GM23338 (cell line): ENCODE results near the gene RAB20. TPM values are rescaled to one million over a fixed set of nuclear protein-coding genes. Genes with fewer than 3 reads are reported as not detected.

Experiments
- ATAC-seq: fragments of 200-7000 bp; cut with Tn5 transposase; 3 replicates; pipeline ENCODE4 v1.9.1; 2020
- DNase-seq: peaks from one replicate; pipeline ENCODE4 v3.0.0-alpha.2; 2015; ENCODE audit warnings: low spot score
- H2AFZ ChIP-seq: fragments of 200-600 bp; sonication (generic); 2 replicates; pipeline ENCODE4 v1.8.0; 2016; ENCODE audit warnings: antibody characterized with exemption, mild to moderate bottlenecking, moderate library complexity
- H3F3A ChIP-seq: fragments of 200-600 bp; sonication (generic); replicated peaks from 2 replicates; pipeline ENCODE4 v1.8.0; 2017; ENCODE audit warnings: antibody characterized with exemption, mixed run types, low read depth
- H3K27ac ChIP-seq: fragments of 200-600 bp; sonication (generic); 2 replicates; pipeline ENCODE4 v1.6.1; 2016; ENCODE audit warnings: low read depth
- H3K27me3 ChIP-seq: fragments of 200-600 bp; sonication (generic); 2 replicates; pipeline ENCODE4 v1.8.0; 2016; ENCODE audit warnings: mild to moderate bottlenecking, mixed run types, moderate library complexity; ENCODE audit not compliant: insufficient read depth
- H3K36me3 ChIP-seq: fragments of 200-600 bp; sonication (generic); 2 replicates; pipeline ENCODE4 v1.8.0; 2016; ENCODE audit warnings: mild to moderate bottlenecking; ENCODE audit not compliant: insufficient read depth
- H3K4me1 ChIP-seq: fragments of 200-600 bp; sonication (generic); 2 replicates; pipeline ENCODE4 v1.8.0; 2016; ENCODE audit warnings: mild to moderate bottlenecking, moderate library complexity; ENCODE audit not compliant: insufficient read depth
- H3K4me2 ChIP-seq: fragments of 200-600 bp; sonication (generic); 2 replicates; pipeline ENCODE4 v1.7.1; 2017; ENCODE audit warnings: mixed run types
- H3K4me3 ChIP-seq: fragments of 200-600 bp; sonication (generic); 2 replicates; pipeline ENCODE4 v1.6.1; 2016; ENCODE audit warnings: mixed run types
- H3K79me2 ChIP-seq: fragments of 200-600 bp; sonication (generic); replicated peaks from 2 replicates; pipeline ENCODE4 v1.8.0; 2017; ENCODE audit warnings: mild to moderate bottlenecking; ENCODE audit not compliant: insufficient read depth
- H3K9me2 ChIP-seq: fragments of 200-600 bp; sonication (generic); 2 replicates; pipeline ENCODE4 v1.8.0; 2017; ENCODE audit not compliant: insufficient read depth
- H4K20me1 ChIP-seq: fragments of 200-600 bp; sonication (generic); replicated peaks from 2 replicates; pipeline ENCODE4 v1.8.0; 2017; ENCODE audit warnings: mild to moderate bottlenecking; ENCODE audit not compliant: insufficient read depth
- H3K27ac Mint-ChIP-seq: 2 replicates; pipeline ENCODE4 v1.8.0; 2020; ENCODE audit warnings: inconsistent platforms, mild to moderate bottlenecking, moderate library complexity, mixed read lengths
- H3K27me3 Mint-ChIP-seq: 3 replicates; pipeline ENCODE4 v1.8.0; 2022; ENCODE audit warnings: low read depth, mild to moderate bottlenecking, moderate library complexity, mixed read lengths, inconsistent platforms; ENCODE audit not compliant: insufficient read depth, poor library complexity
- H3K36me3 Mint-ChIP-seq: 3 replicates; pipeline ENCODE4 v1.8.0; 2021; ENCODE audit warnings: low read depth, mild to moderate bottlenecking, inconsistent platforms, moderate library complexity, mixed read lengths
- H3K4me1 Mint-ChIP-seq: 3 replicates; pipeline ENCODE4 v1.8.0; 2020; ENCODE audit warnings: mild to moderate bottlenecking, inconsistent platforms, mixed read lengths
- H3K4me3 Mint-ChIP-seq: 3 replicates; pipeline ENCODE4 v1.8.0; 2021; ENCODE audit warnings: moderate library complexity, mild to moderate bottlenecking, inconsistent platforms, mixed read lengths
- H3K9me3 Mint-ChIP-seq: 3 replicates; pipeline ENCODE4 v1.8.0; 2020; ENCODE audit warnings: moderate library complexity, mild to moderate bottlenecking, inconsistent platforms, mixed read lengths
- CREB1 ChIP-seq: fragments of 250-450 bp; sonication (Bioruptor Pico); IDR thresholded peaks from 2 replicates; pipeline ENCODE4 v1.5.0; 2020; ENCODE audit warnings: low read depth, mild to moderate bottlenecking, moderate library complexity
- CTCF ChIP-seq, 2 experiments: fragments of 200-600 bp in 1 of 2; sonication (generic) in 1 of 2; conservative IDR thresholded peaks; 2 replicates each; pipeline versions ENCODE4 v1.5.1 to v1.6.1; 2016 to 2017; ENCODE audit warnings: antibody characterized with exemption in 2 of 2, low read depth in 2 of 2, mild to moderate bottlenecking in 2 of 2, moderate library complexity in 1 of 2
- JUNB ChIP-seq: IDR thresholded peaks from one replicate; pipeline ENCODE4 v1.6.1; 2016; ENCODE audit warnings: antibody characterized with exemption; ENCODE audit not compliant: unreplicated experiment
- STAT1 ChIP-seq: IDR thresholded peaks from one replicate; pipeline ENCODE4 v1.6.1; 2016; ENCODE audit warnings: antibody characterized with exemption; ENCODE audit not compliant: unreplicated experiment
- ZNF114 ChIP-seq: fragments of 250-450 bp; sonication (Bioruptor Pico); IDR thresholded peaks from 2 replicates; pipeline ENCODE4 v1.5.0; 2020; ENCODE audit warnings: mild to moderate bottlenecking, moderate library complexity
- ZNF331 ChIP-seq: fragments of 250-450 bp; sonication (Bioruptor Pico); IDR thresholded peaks from 2 replicates; pipeline ENCODE4 v1.5.0; 2020; ENCODE audit warnings: low read depth, mild to moderate bottlenecking, moderate library complexity
- polyA plus RNA-seq: library from polyadenylated mRNA; unstranded; fragments of >200 nt; fragmentation: Nextera tagmentation; extraction: Ambion mirVana; gene quantifications from 2 replicates; pipeline ENCODE4 v1.2.1, GENCODE V29; 2016
- total RNA-seq: library from RNA; depleted of rRNA; stranded (reverse); fragments of >200 nt; shearing (Covaris generic); gene quantifications from 2 replicates; pipeline ENCODE4 v1.2.3, GENCODE V29; 2014
- TF ChIP-seq, protein P1 (sequence below): fragments of 250-450 bp; sonication (Bioruptor Pico); IDR thresholded peaks from 2 replicates; pipeline ENCODE4 v1.5.0; 2020; ENCODE audit warnings: mild to moderate bottlenecking, moderate library complexity

RAB20 gene
- total and polyA plus RNA-seq, 2 experiments from 2014 or later: 12.3 to 26.6 TPM

DNA sequence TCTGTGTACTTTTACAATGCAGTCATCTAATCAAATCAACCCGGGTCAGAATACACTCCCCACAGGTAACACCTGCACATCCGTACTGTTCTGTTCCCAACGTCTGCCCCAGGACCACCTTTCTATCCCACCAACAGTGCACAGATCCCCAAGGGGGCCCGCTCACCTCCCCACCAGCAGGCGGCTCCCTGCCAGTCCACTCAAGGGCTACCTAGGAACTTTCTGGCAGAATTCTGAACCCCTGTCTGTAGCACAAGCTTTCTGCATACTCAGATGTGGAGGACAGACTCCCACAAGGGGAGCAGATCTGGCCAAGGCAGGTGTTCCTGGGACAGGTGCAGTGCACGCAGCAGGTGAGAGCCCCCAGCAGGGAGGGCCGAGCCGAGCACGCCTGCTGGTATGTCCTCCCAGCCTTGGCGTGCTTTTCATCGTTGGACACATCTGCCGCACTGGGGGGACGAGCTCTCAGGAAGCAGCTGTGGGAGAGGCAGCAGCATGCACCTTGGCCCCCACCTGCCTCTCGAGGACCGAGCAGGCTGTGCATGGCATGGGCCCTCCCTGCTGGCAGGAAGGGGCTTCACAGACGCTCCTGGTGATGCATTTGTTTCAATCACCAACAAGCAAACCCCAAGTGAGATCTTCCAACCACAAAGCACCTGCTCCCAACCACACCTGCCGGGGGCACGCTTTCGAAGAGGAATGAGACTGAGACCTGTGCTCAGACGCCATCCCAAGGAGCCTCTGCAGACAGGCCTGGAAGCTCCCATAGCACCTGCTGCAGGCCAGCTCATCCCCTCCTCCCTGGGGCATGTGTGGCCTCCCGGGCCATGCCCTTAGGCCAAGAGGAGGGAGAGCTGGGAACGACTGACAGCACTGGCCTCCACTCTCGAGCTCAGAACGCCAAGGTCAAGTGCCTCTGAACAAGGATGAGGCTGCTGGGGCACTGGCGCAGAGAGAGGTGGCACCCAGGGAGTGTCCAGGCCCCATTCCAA, 35.9 kb downstream of the RAB20 start:
- no peaks in the 10 kb centered on the region for H3K36me3 ChIP-seq
- peaks cover 9% of the 10 kb centered on the region for H3K27me3 Mint-ChIP-seq
- ATAC-seq (peak; percentile 11; the same call in 2 of the 3 replicates), DNase-seq (no peak)
- no peak overlapping the region for H3K4me3 Mint-ChIP-seq
- peaks cover 21% of the 10 kb centered on the region; the same call in 1 of the 2 replicates for H3K4me1 ChIP-seq
- H3K4me2 ChIP-seq: no peak overlapping the region
- no peaks in the 10 kb centered on the region for H3K27me3 ChIP-seq
- no peak overlapping the region for H2AFZ ChIP-seq
- H3F3A ChIP-seq: no peaks in the 10 kb centered on the region
- H3K4me3 ChIP-seq: no peak overlapping the region
- H3K9me2 ChIP-seq: no peaks in the 10 kb centered on the region
- peaks cover 8% of the 10 kb centered on the region; the same call in 2 of the 3 replicates for H3K36me3 Mint-ChIP-seq
- peaks cover 42% of the 10 kb centered on the region for H3K4me1 Mint-ChIP-seq
- H3K9me3 Mint-ChIP-seq: peaks cover 3% of the 10 kb centered on the region; the same call in 1 of the 3 replicates
- H3K79me2 ChIP-seq: peaks cover 34% of the 10 kb centered on the region
- H3K27ac ChIP-seq: 0 out of 2 replicates have a peak overlapping the region, but pooled peaks have one; percentile 45
- no peak overlapping the region for H3K27ac Mint-ChIP-seq
- no peaks in the 10 kb centered on the region for H4K20me1 ChIP-seq
- peak in 1 of 2 experiments; percentile 23; a peak in 1 of 4 replicates for TF ChIP-seq CTCF (conservative IDR thresholded peaks at IDR 0.05; ENCODE audit: low read depth in 2 of 2)
- TF ChIP-seq ZNF331 (CRISPR knock-in tag): no peak

DNA sequence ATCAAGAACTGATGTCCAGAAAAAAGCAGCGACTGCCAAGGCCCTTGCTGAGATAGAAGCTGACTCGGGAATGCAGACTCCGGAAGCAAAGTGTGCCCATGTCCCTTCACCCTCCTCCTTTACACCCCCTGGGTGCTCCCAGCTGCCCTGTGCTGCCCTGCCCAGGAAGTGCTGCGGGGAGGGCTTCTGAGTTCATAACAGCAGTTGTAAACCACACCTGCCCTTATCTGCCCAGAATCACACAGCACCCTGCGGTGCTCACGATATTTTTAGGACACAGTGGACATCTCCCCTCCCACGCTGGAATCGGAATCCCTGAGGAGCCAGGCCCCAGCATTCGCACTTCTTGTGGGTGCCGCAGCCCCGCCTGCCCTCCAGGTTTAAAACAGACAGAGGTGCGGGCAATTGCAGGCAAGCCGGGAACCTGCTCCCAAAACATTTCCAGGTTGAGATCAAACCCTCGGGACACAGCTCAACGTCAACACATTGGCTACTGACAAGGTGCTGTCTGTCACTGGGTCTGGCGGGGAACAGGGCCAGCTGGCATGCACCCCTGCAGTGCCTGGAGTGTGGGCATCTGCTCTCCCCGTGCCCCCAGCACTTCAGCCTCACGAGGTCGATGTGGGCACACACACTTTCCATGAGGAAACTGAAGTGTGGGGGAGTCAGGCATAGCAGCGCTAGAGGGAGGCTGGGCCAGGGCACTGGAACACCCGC, 36.8 kb downstream of the RAB20 start:
- no peak overlapping the region for H3K27ac Mint-ChIP-seq
- no peaks in the 10 kb centered on the region for H3K27me3 ChIP-seq
- H3K4me3 Mint-ChIP-seq: no peak overlapping the region
- no peaks in the 10 kb centered on the region for H3K9me2 ChIP-seq
- H3K4me1 Mint-ChIP-seq: peaks cover 42% of the 10 kb centered on the region
- no peak overlapping the region for H3K4me3 ChIP-seq
- no peaks in the 10 kb centered on the region for H4K20me1 ChIP-seq
- H3K79me2 ChIP-seq: peaks cover 34% of the 10 kb centered on the region
- H3K9me3 Mint-ChIP-seq: peaks cover 3% of the 10 kb centered on the region; the same call in 1 of the 3 replicates
- H3K4me1 ChIP-seq: peaks cover 21% of the 10 kb centered on the region; the same call in 1 of the 2 replicates
- H3K36me3 ChIP-seq: no peaks in the 10 kb centered on the region
- H3K36me3 Mint-ChIP-seq: peaks cover 6% of the 10 kb centered on the region; the same call in 2 of the 3 replicates
- DNase-seq: no peak
- no peak overlapping the region for H3K4me2 ChIP-seq
- H2AFZ ChIP-seq: no peak overlapping the region
- H3K27me3 Mint-ChIP-seq: peaks cover 14% of the 10 kb centered on the region
- H3K27ac ChIP-seq: no peak overlapping the region
- no peaks in the 10 kb centered on the region for H3F3A ChIP-seq
- no peak for ATAC-seq
- TF ChIP-seq ZNF331 (CRISPR knock-in tag): no peak
- no peak for TF ChIP-seq CTCF (conservative IDR thresholded peaks at IDR 0.05; ENCODE audit: low read depth in 2 of 2)
- no peak for TF ChIP-seq STAT1
- TF ChIP-seq CREB1 (CRISPR knock-in tag): no peak
- TF ChIP-seq, protein P1, sequence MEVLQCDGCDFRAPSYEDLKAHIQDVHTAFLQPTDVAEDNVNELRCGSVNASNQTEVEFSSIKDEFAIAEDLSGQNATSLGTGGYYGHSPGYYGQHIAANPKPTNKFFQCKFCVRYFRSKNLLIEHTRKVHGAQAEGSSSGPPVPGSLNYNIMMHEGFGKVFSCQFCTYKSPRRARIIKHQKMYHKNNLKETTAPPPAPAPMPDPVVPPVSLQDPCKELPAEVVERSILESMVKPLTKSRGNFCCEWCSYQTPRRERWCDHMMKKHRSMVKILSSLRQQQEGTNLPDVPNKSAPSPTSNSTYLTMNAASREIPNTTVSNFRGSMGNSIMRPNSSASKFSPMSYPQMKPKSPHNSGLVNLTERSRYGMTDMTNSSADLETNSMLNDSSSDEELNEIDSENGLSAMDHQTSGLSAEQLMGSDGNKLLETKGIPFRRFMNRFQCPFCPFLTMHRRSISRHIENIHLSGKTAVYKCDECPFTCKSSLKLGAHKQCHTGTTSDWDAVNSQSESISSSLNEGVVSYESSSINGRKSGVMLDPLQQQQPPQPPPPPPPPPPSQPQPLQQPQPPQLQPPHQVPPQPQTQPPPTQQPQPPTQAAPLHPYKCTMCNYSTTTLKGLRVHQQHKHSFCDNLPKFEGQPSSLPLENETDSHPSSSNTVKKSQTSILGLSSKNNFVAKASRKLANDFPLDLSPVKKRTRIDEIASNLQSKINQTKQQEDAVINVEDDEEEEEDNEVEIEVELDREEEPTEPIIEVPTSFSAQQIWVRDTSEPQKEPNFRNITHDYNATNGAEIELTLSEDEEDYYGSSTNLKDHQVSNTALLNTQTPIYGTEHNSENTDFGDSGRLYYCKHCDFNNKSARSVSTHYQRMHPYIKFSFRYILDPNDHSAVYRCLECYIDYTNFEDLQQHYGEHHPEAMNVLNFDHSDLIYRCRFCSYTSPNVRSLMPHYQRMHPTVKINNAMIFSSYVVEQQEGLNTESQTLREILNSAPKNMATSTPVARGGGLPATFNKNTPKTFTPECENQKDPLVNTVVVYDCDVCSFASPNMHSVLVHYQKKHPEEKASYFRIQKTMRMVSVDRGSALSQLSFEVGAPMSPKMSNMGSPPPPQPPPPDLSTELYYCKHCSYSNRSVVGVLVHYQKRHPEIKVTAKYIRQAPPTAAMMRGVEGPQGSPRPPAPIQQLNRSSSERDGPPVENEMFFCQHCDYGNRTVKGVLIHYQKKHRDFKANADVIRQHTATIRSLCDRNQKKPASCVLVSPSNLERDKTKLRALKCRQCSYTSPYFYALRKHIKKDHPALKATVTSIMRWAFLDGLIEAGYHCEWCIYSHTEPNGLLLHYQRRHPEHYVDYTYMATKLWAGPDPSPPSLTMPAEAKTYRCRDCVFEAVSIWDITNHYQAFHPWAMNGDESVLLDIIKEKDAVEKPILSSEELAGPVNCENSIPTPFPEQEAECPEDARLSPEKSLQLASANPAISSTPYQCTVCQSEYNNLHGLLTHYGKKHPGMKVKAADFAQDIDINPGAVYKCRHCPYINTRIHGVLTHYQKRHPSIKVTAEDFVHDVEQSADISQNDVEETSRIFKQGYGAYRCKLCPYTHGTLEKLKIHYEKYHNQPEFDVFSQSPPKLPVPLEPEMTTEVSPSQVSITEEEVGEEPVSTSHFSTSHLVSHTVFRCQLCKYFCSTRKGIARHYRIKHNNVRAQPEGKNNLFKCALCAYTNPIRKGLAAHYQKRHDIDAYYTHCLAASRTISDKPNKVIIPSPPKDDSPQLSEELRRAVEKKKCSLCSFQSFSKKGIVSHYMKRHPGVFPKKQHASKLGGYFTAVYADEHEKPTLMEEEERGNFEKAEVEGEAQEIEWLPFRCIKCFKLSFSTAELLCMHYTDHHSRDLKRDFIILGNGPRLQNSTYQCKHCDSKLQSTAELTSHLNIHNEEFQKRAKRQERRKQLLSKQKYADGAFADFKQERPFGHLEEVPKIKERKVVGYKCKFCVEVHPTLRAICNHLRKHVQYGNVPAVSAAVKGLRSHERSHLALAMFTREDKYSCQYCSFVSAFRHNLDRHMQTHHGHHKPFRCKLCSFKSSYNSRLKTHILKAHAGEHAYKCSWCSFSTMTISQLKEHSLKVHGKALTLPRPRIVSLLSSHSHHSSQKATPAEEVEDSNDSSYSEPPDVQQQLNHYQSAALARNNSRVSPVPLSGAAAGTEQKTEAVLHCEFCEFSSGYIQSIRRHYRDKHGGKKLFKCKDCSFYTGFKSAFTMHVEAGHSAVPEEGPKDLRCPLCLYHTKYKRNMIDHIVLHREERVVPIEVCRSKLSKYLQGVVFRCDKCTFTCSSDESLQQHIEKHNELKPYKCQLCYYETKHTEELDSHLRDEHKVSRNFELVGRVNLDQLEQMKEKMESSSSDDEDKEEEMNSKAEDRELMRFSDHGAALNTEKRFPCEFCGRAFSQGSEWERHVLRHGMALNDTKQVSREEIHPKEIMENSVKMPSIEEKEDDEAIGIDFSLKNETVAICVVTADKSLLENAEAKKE (CRISPR knock-in tag): no peak
- TF ChIP-seq ZNF114 (CRISPR knock-in tag): no peak
- no peak for TF ChIP-seq JUNB
